IMR-90 (cell line): Measurements from ENCODE around the gene PHKB. TPM values are rescaled to one million over a fixed set of nuclear protein-coding genes. Genes with fewer than 3 reads are reported as not detected.

ENCODE experiments used
- ATAC-seq: fragments of 200-7000 bp; cut with Tn5 transposase; 2 replicates; pipeline ENCODE4 v1.9.1; 2020; ENCODE audit warnings: low read depth, mild to moderate bottlenecking, moderate library complexity
- BruUV-seq: library from RNA; stranded (reverse); fragments of 400-500 nt; replicated peaks from 2 replicates; lab custom pipeline; 2021; lab: Mats Ljungman, UMichigan
- CTCF ChIA-PET: fragments of 300-600 bp; formaldehyde crosslinking; extraction: SDS; loops from one replicate; lab custom pipeline; 2021; ENCODE audit warnings: antibody characterized with exemption; lab: Yijun Ruan, JAX
- POLR2A ChIA-PET: fragments of 300-600 bp; sonication (Branson Sonifier 250); formaldehyde crosslinking; loops from one replicate; lab custom pipeline; 2022; ENCODE audit warnings: antibody characterized with exemption; ENCODE audit not compliant: unreplicated experiment; lab: Charles Lee
- DNase-seq: peaks from one replicate; pipeline ENCODE4 v3.0.0; 2013
- H2AFZ ChIP-seq: replicated peaks from 2 replicates; pipeline ENCODE3; 2013; ENCODE audit warnings: low read length, mild to moderate bottlenecking; ENCODE audit not compliant: poor library complexity
- H2AK5ac ChIP-seq: 2 replicates; pipeline ENCODE4 v1.6.1; 2013; ENCODE audit warnings: low read depth, low read length, inconsistent platforms
- H2AK9ac ChIP-seq: replicated peaks from 2 replicates; pipeline ENCODE3; 2013; ENCODE audit warnings: mild to moderate bottlenecking, low read depth, low read length, moderate library complexity; ENCODE audit not compliant: poor library complexity
- H2BK120ac ChIP-seq: 2 replicates; pipeline ENCODE4 v1.6.1; 2013; ENCODE audit warnings: low read depth, low read length, inconsistent platforms
- H2BK15ac ChIP-seq: 3 replicates; pipeline ENCODE4 v1.6.1; 2013; ENCODE audit warnings: low read depth, low read length, inconsistent platforms
- H2BK20ac ChIP-seq: 2 replicates; pipeline ENCODE4 v1.6.1; 2013; ENCODE audit warnings: low read depth, mild to moderate bottlenecking, inconsistent platforms, low read length, moderate library complexity
- H2BK5ac ChIP-seq: 2 replicates; pipeline ENCODE4 v1.6.1; 2013; ENCODE audit warnings: mild to moderate bottlenecking, low read depth, low read length, inconsistent platforms; ENCODE audit not compliant: poor library complexity, severe bottlenecking
- H3K14ac ChIP-seq: replicated peaks from 2 replicates; pipeline ENCODE4 v1.6.1; 2013; ENCODE audit warnings: low read depth, low read length, inconsistent platforms
- H3K18ac ChIP-seq: 2 replicates; pipeline ENCODE4 v1.6.1; 2013; ENCODE audit warnings: low read depth, low read length, control low read depth
- H3K23ac ChIP-seq: 2 replicates; pipeline ENCODE4 v1.6.1; 2013; ENCODE audit warnings: low read depth, low read length, inconsistent platforms
- H3K27ac ChIP-seq: 2 replicates; pipeline ENCODE4 v1.5.1; 2013; ENCODE audit warnings: mild to moderate bottlenecking, control low read depth, low read length; ENCODE audit not compliant: insufficient read depth
- H3K27me3 ChIP-seq: 2 replicates; pipeline ENCODE4 v1.6.1; 2013; ENCODE audit warnings: low read length; ENCODE audit not compliant: control insufficient read depth, insufficient read depth
- H3K36me3 ChIP-seq: 2 replicates; pipeline ENCODE4 v1.6.1; 2013; ENCODE audit warnings: low read length, mixed read lengths; ENCODE audit not compliant: control insufficient read depth, insufficient read depth
- H3K4ac ChIP-seq: 2 replicates; pipeline ENCODE4 v1.6.1; 2013; ENCODE audit warnings: low read depth, low read length, inconsistent platforms
- H3K4me1 ChIP-seq: 2 replicates; pipeline ENCODE4 v1.6.1; 2013; ENCODE audit warnings: low read length, mixed read lengths; ENCODE audit not compliant: control insufficient read depth, insufficient read depth
- H3K4me2 ChIP-seq: 2 replicates; pipeline ENCODE4 v1.6.1; 2013; ENCODE audit warnings: low read depth, mild to moderate bottlenecking, control low read depth, low read length, moderate library complexity
- H3K4me3 ChIP-seq: 2 replicates; pipeline ENCODE4 v1.5.1; 2013; ENCODE audit warnings: low read depth, mild to moderate bottlenecking, control low read depth, low read length, moderate library complexity; ENCODE audit not compliant: insufficient read depth
- H3K56ac ChIP-seq: 2 replicates; pipeline ENCODE4 v1.6.1; 2013; ENCODE audit warnings: low read length, inconsistent platforms; ENCODE audit not compliant: insufficient read depth; ENCODE audit errors: extremely low read depth
- H3K79me1 ChIP-seq, 2 experiments: 2 replicates each; pipeline ENCODE4 v1.6.1; 2013; ENCODE audit warnings: low read length in 2 of 2, inconsistent platforms in 1 of 2, low read depth in 1 of 2
- H3K9ac ChIP-seq: 2 replicates; pipeline ENCODE4 v1.6.1; 2013; ENCODE audit warnings: low read depth, low read length, control low read depth
- H3K9me1 ChIP-seq: 2 replicates; pipeline ENCODE4 v1.6.1; 2013; ENCODE audit warnings: low read length, inconsistent platforms; ENCODE audit not compliant: insufficient read depth
- H3K9me3 ChIP-seq: 2 replicates; pipeline ENCODE4 v1.6.1; 2013; ENCODE audit warnings: low read length; ENCODE audit not compliant: control insufficient read depth, insufficient read depth
- H4K20me1 ChIP-seq: 2 replicates; pipeline ENCODE4 v1.6.1; 2013; ENCODE audit warnings: low read length, inconsistent platforms; ENCODE audit not compliant: insufficient read depth
- H4K5ac ChIP-seq: 2 replicates; pipeline ENCODE4 v1.6.1; 2013; ENCODE audit warnings: mild to moderate bottlenecking, low read depth, low read length, control low read depth
- H4K8ac ChIP-seq, 2 experiments: 2 replicates each; pipeline ENCODE4 v1.6.1; 2013; ENCODE audit warnings: low read depth in 2 of 2, low read length in 2 of 2, control low read depth in 1 of 2, inconsistent platforms in 1 of 2
- H4K91ac ChIP-seq: 2 replicates; pipeline ENCODE4 v1.6.1; 2013; ENCODE audit warnings: low read depth, low read length, inconsistent platforms; ENCODE audit not compliant: insufficient read depth
- BHLHE40 ChIP-seq: fragments of 150-350 bp; IDR thresholded peaks from 2 replicates; pipeline ENCODE4 v1.6.1; 2016; ENCODE audit warnings: mild to moderate bottlenecking, low read depth, low read length
- CEBPB ChIP-seq: IDR thresholded peaks from 2 replicates; pipeline ENCODE4 v1.6.1; 2012; ENCODE audit warnings: low read depth, low read length, improper control_type of control experiment
- CHD1 ChIP-seq: IDR thresholded peaks from 2 replicates; pipeline ENCODE4 v1.6.1; 2012; ENCODE audit warnings: low read depth, low read length, improper control_type of control experiment
- FOS ChIP-seq: fragments of 150-350 bp; IDR thresholded peaks from 2 replicates; pipeline ENCODE4 v1.6.1; 2016; ENCODE audit warnings: low read depth, low read length
- MAZ ChIP-seq: IDR thresholded peaks from 2 replicates; pipeline ENCODE4 v1.6.1; 2012; ENCODE audit warnings: low read depth, mild to moderate bottlenecking, low read length, improper control_type of control experiment, moderate library complexity, borderline replicate concordance
- NFE2L2 ChIP-seq: fragments of 150-350 bp; IDR thresholded peaks from 2 replicates; pipeline ENCODE4 v1.6.1; 2016; ENCODE audit warnings: low read depth, mild to moderate bottlenecking, low read length
- POLR2A ChIP-seq: IDR thresholded peaks from 2 replicates; pipeline ENCODE4 v1.6.1; 2012; ENCODE audit warnings: mild to moderate bottlenecking, low read depth, low read length
- RAD21 ChIP-seq: IDR thresholded peaks from 2 replicates; pipeline ENCODE4 v1.6.1; 2012; ENCODE audit warnings: low read length, improper control_type of control experiment
- SMC3 ChIP-seq: fragments of 150-350 bp; IDR thresholded peaks from 2 replicates; pipeline ENCODE4 v1.6.1; 2016; ENCODE audit warnings: low read depth, mild to moderate bottlenecking, antibody characterized with exemption, low read length, moderate library complexity
- WGBS, 2 experiments: methylation state at CpG; one replicate each; pipeline versions ENCODE4 v1.1.5 to v1.1.7; 2013; ENCODE audit warnings: missing lambda C conversion rate in 2 of 2; ENCODE audit not compliant: insufficient read length in 1 of 2; ENCODE audit errors: extremely low coverage in 2 of 2; 5-methylcytosine and 5-hydroxymethylcytosine counted together
- dilution Hi-C: fragments of 300-500 bp; cut with HindIII; formaldehyde crosslinking; loops from one replicate; pipeline ENCODE4 v1.14.3; 2018; ENCODE audit warnings: low sequenced_read_pairs; ENCODE audit not compliant: unreplicated experiment
- in situ Hi-C: fragments of 300-500 bp; cut with MboI; formaldehyde crosslinking; loops from 3 replicates; pipeline ENCODE4 v1.14.3; 2019; ENCODE audit warnings: low sequenced_read_pairs, inconsistent platforms, mixed read lengths
- intact Hi-C: fragments of 100-400 bp; cut with micrococcal nuclease; formaldehyde crosslinking; loops from 2 replicates; pipeline ENCODE4 v1.10.0; 2022
- polyA plus RNA-seq, 3 experiments: library from polyadenylated mRNA; depleted of rRNA; stranded (reverse); fragments of >200 nt; gene quantifications; 2 replicates each; pipeline ENCODE4 v1.2.3, GENCODE V29; 2012; ENCODE audit warnings: low replicate concordance in 1 of 3
- total RNA-seq: library from RNA; depleted of rRNA; stranded (reverse); fragments of >200 nt; gene quantifications from 2 replicates; pipeline ENCODE4 v1.2.3, GENCODE V29; 2012
- TF ChIP-seq, protein P1 (sequence below): conservative IDR thresholded peaks from 2 replicates; pipeline ENCODE4 v1.5.1; 2012; ENCODE audit warnings: mild to moderate bottlenecking, low read depth, low read length, improper control_type of control experiment
- TF ChIP-seq, protein P2 (sequence below): fragments of 150-350 bp; IDR thresholded peaks from 2 replicates; pipeline ENCODE4 v1.6.1; 2016; ENCODE audit warnings: low read depth, mild to moderate bottlenecking, low read length, moderate library complexity, borderline replicate concordance

PHKB gene
- total and polyA plus RNA-seq, 2 of the 4 experiments (the other 2 are of a cell fraction): 24.2 to 58.6 TPM

DNA sequence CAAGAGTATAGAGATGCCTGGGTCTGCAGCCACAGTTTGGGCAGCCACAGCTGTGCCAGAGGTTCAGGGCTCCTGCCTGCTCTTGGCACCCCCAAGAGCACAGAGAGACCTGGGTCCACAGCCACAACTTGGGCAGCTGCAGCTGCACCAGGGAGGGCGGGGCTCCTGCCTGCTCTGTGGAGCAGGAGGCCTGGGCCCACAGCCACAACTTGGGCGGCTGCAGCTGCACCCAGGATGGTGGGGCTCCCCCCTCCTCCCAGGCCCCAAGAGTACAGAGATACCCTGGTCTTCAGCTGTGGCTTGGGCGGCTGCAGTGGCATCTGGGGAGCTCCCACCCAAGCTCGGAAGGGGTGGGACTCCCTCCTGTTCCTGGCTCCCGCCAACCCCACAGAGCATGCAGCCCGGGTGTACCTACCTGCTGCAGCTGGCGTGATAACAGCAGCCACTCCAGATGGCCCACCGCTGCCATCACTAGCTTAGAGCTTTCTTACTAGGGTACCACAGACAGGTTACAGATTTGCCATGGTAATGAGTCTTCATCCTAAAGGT, 72.7 kb downstream of the PHKB start:
- H3K4me3 ChIP-seq: no peak overlapping the region
- no peak for TF ChIP-seq CHD1
- TF ChIP-seq CEBPB: no peak
- no peak for TF ChIP-seq FOS
- TF ChIP-seq POLR2A: no peak
- no peak for TF ChIP-seq RAD21
- no peak for TF ChIP-seq BHLHE40
- no peak for TF ChIP-seq NFE2L2
- TF ChIP-seq SMC3: no peak
- no peak for TF ChIP-seq MAZ
- TF ChIP-seq, protein P1, sequence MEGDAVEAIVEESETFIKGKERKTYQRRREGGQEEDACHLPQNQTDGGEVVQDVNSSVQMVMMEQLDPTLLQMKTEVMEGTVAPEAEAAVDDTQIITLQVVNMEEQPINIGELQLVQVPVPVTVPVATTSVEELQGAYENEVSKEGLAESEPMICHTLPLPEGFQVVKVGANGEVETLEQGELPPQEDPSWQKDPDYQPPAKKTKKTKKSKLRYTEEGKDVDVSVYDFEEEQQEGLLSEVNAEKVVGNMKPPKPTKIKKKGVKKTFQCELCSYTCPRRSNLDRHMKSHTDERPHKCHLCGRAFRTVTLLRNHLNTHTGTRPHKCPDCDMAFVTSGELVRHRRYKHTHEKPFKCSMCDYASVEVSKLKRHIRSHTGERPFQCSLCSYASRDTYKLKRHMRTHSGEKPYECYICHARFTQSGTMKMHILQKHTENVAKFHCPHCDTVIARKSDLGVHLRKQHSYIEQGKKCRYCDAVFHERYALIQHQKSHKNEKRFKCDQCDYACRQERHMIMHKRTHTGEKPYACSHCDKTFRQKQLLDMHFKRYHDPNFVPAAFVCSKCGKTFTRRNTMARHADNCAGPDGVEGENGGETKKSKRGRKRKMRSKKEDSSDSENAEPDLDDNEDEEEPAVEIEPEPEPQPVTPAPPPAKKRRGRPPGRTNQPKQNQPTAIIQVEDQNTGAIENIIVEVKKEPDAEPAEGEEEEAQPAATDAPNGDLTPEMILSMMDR: no peak
- TF ChIP-seq, protein P2, sequence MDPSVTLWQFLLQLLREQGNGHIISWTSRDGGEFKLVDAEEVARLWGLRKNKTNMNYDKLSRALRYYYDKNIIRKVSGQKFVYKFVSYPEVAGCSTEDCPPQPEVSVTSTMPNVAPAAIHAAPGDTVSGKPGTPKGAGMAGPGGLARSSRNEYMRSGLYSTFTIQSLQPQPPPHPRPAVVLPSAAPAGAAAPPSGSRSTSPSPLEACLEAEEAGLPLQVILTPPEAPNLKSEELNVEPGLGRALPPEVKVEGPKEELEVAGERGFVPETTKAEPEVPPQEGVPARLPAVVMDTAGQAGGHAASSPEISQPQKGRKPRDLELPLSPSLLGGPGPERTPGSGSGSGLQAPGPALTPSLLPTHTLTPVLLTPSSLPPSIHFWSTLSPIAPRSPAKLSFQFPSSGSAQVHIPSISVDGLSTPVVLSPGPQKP: no peak

More for the DNA sequence above, 72.7 kb downstream of the PHKB start:
- Histone ChIP-seq H4K20me1 (no peaks in the 10 kb centered on the region), H3K56ac (no peak overlapping the region), H2BK120ac (no peak overlapping the region), H2BK5ac (no peak overlapping the region), H2BK15ac (no peak overlapping the region), H3K36me3 (0 out of 2 replicates have a peak, but pooled peaks cover 3% of the 10 kb centered on the region), H2AFZ (no peak overlapping the region), H2AK9ac (no peak overlapping the region), H3K27ac (no peak overlapping the region), H3K79me1 (no peaks in the 10 kb centered on the region), H3K27me3 (no peaks in the 10 kb centered on the region), H3K4me2 (no peak overlapping the region), H3K14ac (no peak overlapping the region), H3K9ac (no peak overlapping the region), H4K5ac (no peak overlapping the region), H3K9me3 (no peaks in the 10 kb centered on the region), H2BK20ac (no peak overlapping the region), H3K4me1 (no peaks in the 10 kb centered on the region), H4K91ac (no peak overlapping the region), H4K8ac (no peak overlapping the region), H3K9me1 (peaks cover 3% of the 10 kb centered on the region; the same call in 1 of the 2 replicates), H3K23ac (no peak overlapping the region), H3K18ac (no peak overlapping the region), H3K4ac (no peak overlapping the region), H2AK5ac (no peak overlapping the region)
- DNase-seq (no peak), ATAC-seq (no peak)
- WGBS, 2 experiments: 100% methylated on average over 4 of the region's 8 CpGs; no CpG with 5 or more reads in 1 of the 2 experiments
- CTCF ChIA-PET: no interaction called here
- dilution Hi-C loops: no loop called here
- intact Hi-C loops: no loop called here
- BruUV-seq: no TSS peak
- in situ Hi-C loops: no loop called here
- POLR2A ChIA-PET: no interaction called here
